ENCODE measurements around the gene ZNF215. TPM values are rescaled to one million over a fixed set of nuclear protein-coding genes. Genes with fewer than 3 reads are reported as not detected.

ZNF215 gene
- 0.88 to 1.2 TPM (median 1.1 TPM) in 5 replicates for total RNA-seq (2022; extraction: Qiagen RNA extraction; ENCODE audit: low read depth)

DNA sequence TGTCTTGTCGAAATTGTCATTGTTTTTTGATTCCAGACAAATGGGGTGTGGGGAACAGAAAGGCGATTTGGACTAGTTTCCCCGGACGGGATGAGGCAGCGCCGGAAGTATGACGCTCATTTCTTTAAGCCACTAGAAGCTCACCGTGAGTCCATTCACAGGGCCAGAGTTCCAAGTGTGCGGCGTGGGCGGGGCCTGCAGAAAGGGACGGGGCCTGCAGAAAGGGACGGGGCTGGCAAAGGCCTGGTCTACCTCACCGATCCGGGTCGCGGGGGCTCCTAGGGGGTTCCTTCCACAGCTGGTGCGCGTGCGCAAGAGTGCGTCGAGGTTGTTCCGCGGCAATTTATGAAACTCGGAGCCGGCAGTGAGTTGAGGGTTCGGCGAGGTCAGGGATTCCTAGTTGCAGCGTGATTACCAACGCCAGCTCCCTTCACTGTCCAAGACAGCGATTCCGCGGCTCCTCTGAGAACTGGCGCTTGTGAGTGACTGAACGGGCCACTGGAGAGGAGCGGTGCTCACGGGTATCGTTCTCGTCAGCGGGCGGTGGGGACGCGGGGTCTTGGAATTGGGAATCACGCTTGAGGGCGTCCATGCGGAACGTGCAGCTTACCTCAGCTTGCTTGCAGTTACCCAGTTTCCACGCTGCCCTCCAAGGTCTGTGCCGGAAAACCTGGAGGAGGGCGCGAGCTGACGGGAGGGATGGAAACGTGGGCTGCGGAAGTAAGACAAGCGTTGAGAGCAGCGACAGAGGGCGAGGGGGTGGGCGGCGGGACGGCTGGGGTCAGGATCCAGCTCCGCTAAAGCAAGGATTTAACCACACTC is at the start of gene ZNF215:
Gene ZNF215 (plus strand): TSS at position 219 of the 822 bp plus-strand sequence. CDS start 5,847 bp downstream, outside the sequence.

GRCh38 chr11:6892400-6892799 is 33.8 kb upstream of the ZNF215 start, which contains the start of gene OR2D2:
TSS of gene OR2D2 (minus strand) at chr11:6892500. CDS start at chr11:6892500, 0 bp downstream.

GRCh38 chr11:6920702-6921101 is 5.5 kb upstream of the ZNF215 start, which contains the start of gene OR2D3:
TSS of gene OR2D3 (plus strand) at chr11:6921002. CDS start at chr11:6921002, 0 bp downstream.

Other genes starting within 250 kb of the ZNF215 start
- gene MRPL17, start 243.1 kb upstream of the ZNF215 start, total RNA-seq (2022; extraction: Qiagen RNA extraction; ENCODE audit: low read depth): 93.1 to 110 TPM (median 101 TPM) in 5 replicates
- 0.03 TPM in 2 of 5 replicates, not detected in the others for gene OR2AG2, start 154.4 kb upstream of the ZNF215 start, total RNA-seq (2022; extraction: Qiagen RNA extraction; ENCODE audit: low read depth)
- not detected in 5 replicates for gene OR2AG1, start 143.4 kb upstream of the ZNF215 start, total RNA-seq (2022; extraction: Qiagen RNA extraction; ENCODE audit: low read depth)
- not detected in 5 replicates for gene OR6A2, start 126.7 kb upstream of the ZNF215 start, total RNA-seq (2022; extraction: Qiagen RNA extraction; ENCODE audit: low read depth)
- gene OR10A5, start 80.7 kb upstream of the ZNF215 start, total RNA-seq (2022; extraction: Qiagen RNA extraction; ENCODE audit: low read depth): not detected in 5 replicates
- not detected in 5 replicates for gene OR10A2, start 63.4 kb upstream of the ZNF215 start, total RNA-seq (2022; extraction: Qiagen RNA extraction; ENCODE audit: low read depth)
- gene OR10A4, start 49.8 kb upstream of the ZNF215 start, total RNA-seq (2022; extraction: Qiagen RNA extraction; ENCODE audit: low read depth): not detected in 5 replicates
- not detected in 5 replicates for gene OR2D2, start 33.9 kb upstream of the ZNF215 start, total RNA-seq (2022; extraction: Qiagen RNA extraction; ENCODE audit: low read depth)
- not detected in 5 replicates for gene OR2D3, start 5.4 kb upstream of the ZNF215 start, total RNA-seq (2022; extraction: Qiagen RNA extraction; ENCODE audit: low read depth)
- 0.45 to 1.2 TPM (median 0.87 TPM) in 5 replicates for gene ZNF214, start 93.9 kb downstream of the ZNF215 start, total RNA-seq (2022; extraction: Qiagen RNA extraction; ENCODE audit: low read depth)
- not detected in 5 replicates for gene NLRP14, start 94.1 kb downstream of the ZNF215 start, total RNA-seq (2022; extraction: Qiagen RNA extraction; ENCODE audit: low read depth)
- gene RBMXL2, start 162.6 kb downstream of the ZNF215 start, total RNA-seq (2022; extraction: Qiagen RNA extraction; ENCODE audit: low read depth): not detected in 5 replicates